ENCODE results near the gene CT55.
"Not testable (repeated sequence)": the region's sequence is repeated elsewhere in the genome, so short reads cannot be mapped to it uniquely, and the experiment has no call there.

Gene CT55

GRCh38 chrX:135170877-135171519 lies at the start of gene CT55:
Gene CT55 (minus strand): TSS chrX:135171398. CDS start chrX:135171171, 227 bp downstream.
- no peak for DNase-seq (ENCODE audit: low read depth)

DNA sequence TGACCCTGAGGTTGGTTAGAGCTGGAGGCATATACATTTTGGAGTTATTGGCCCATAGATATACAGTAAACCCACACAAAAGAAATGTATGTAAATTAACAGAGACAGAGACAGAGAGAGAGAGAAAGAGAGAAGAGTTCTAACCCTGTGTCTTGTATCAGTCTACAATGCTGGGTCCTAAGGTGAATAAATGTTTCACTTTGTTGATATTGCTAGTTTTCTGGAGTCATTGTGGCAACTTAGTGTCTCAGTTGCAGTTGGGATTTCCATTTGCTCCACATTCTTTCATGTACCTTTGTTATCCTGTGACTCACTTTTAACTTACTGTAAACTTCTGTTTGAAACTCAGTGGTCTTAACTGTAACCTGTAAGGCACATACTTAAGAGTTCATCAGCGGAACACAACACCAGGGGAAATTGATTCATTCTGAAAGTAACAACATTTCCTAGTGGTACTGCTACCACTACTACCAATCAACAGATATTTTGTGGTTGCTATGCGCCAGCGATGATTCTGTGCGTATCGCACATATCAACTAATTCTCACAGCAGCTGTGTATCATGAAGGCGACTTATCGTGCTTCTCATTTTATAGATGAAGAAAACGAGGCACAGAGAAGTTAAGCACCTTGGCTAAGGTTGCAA lies 42.1 kb upstream of the CT55 start:
- no peak for DNase-seq (ENCODE audit: low read depth)

DNA sequence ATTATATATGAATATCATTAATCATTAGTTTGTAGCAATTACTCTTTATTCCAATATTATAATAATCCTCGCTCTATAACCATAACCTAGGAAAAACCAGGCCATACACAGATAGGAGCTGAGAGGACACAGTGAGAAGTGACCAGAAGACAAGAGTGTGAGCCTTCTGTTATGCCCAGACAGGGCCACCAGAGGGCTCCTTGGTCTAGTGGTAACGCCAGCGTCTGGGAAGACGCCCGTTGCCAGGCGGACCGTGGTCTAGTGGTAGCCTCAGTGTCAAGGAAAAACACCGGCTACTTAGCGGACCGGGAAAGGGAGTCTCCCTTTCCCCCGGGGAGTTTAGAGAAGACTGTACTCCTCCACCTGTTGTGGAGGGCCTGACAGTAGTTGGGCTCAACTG lies 35.2 kb upstream of the CT55 start:
- not testable (repeated sequence) for DNase-seq (ENCODE audit: low read depth)

DNA sequence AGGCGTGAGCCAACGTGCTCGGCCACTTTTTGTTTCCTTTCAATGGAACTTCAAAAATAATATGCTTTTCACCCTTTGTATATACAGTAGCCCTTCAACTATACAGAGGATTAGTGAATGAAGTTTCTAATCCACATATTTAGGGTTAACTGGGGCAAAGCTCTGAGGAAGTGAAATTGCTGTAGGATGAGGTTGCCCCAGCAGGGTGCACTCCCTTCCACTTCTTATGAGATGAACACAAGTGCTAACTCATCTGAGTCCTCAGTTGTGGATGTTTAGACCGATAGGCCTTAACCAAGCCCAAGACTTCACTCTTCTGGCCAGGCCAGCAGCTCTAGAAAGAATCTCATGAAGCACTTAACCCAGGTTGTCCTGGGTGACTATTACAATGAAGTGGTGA lies 29.1 kb upstream of the CT55 start:
- no peak for DNase-seq (ENCODE audit: low read depth)

- DNase-seq (ENCODE audit: low read depth): no peak
Measured at GRCh38 chrX:135194684-135195083, 23.5 kb upstream of the CT55 start.

GRCh38 chrX:135193740-135194139 lies 22.5 kb upstream of the CT55 start:
- no peak for DNase-seq (ENCODE audit: low read depth)

DNA sequence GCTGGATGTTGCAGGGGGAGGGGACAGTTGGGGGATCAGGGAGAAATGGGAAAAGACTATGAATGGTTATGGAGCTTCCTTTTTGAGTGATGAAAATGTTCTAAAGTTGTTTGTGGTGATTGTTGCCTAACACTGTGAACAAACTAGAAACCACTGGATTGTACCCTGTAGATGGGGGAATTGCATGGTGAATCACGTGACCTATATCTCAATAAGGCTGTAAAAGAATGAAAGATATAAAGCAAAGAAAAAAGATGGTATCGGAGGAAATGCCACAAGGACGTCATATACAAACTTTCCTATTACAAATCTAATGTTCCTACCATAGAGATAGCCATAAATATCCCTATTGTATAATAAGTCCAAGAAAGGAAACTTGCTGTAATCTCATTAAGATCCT lies 20.6 kb upstream of the CT55 start:
- DNase-seq (ENCODE audit: low read depth): no peak

DNA sequence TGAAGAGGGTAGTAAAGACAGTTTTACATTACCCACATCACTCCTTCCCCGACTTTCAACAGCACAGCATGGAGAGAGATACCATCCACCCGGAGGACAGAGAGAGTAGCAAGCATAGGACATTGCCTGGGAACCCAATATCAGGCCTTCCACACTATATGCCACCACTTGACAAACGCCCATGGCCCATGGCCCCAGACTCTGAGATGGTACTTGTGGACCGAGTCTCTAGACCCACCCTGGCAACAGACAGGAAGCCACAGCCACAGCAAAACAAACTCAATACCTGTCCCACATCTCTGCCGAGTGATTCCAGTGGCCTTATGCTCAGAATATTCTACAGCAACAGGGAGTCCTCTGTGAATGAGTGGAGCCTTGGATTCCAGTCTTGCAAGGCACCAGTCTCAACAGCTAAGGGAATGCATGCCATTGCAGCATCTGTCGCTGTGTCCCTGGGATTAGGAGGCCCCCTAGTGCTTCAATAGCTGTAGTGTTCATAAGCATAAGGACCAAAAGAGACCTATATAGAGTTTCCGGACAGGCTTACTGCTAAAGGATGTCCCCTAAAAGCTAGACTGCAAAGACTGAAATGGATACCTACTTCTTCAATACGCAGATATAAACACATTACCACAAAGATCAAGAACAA lies 14.7 kb upstream of the CT55 start:
- peak; percentile 45 for DNase-seq (ENCODE audit: low read depth)

- DNase-seq (ENCODE audit: low read depth): no peak
Measured at GRCh38 chrX:135178636-135179035, 7.4 kb upstream of the CT55 start.

DNA sequence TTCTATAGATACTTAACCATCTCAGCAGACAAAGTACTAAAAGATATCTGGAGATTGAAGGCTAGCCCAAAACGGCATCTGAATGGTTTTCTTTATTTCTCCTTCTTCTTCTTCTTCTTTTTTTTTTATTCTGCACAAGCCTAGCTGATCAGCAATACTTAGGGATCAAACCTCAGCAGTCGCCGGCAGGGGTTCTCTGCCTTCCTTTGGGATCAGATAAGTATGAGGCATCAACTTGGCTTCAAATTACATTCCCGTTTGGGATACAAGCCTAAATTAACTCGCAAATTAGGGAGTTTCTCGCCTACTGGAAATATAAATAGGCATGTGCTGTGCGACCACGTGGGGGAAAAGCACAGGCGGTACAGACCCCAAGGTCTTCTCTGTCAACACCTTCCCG lies 730 bp downstream of the CT55 start:
- DNase-seq (ENCODE audit: low read depth): no peak

DNA sequence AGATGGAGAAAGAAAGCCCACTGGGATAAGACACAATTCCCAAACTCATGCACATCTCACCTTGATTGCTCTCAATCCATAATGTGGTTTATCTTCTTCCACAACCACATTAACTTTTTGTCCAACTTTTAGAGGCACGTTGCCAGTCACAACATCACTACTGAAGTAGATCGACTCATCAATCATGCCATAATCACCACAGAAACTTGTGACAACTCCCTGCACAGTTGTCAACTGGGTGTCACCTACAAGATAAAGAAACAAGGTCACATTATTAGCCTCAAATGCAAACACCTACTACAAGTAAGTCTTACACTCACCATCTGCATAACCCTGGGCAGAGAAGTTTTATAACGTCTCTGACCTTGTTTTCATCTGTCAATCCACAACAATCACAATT lies 1.7 kb downstream of the CT55 start:
- DNase-seq (ENCODE audit: low read depth): not testable (repeated sequence)

- no peak for DNase-seq (ENCODE audit: low read depth)
Measured at GRCh38 chrX:135168486-135168885, 2.7 kb downstream of the CT55 start.

DNA sequence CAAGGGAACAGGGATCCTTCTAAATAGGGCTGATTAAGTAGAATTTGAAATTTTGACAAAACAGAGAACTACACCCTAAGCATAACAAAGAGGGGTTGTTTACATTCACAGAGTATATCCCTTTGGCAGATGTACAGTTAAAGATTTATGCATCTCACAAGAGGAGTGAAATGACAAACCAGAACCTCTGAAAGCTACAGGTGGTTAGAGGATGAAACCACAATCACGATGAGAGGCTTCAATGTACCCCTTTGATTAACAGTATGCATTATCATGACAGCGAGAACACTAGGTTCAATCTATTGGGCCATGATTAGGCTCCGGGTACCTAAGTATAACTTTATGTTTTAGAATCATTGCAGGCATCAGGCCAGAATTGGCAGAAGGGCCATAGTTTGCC lies 16.5 kb downstream of the CT55 start:
- not testable (repeated sequence) for DNase-seq (ENCODE audit: low read depth)

- not testable (repeated sequence) for DNase-seq (ENCODE audit: low read depth)
Measured at GRCh38 chrX:135126145-135126544, 45.1 kb downstream of the CT55 start.

- DNase-seq (ENCODE audit: low read depth): not testable (repeated sequence)
Measured at GRCh38 chrX:135120056-135120576, 51.1 kb downstream of the CT55 start, which contains the start of gene ETDB. Gene ETDB (minus strand): TSS chrX:135120526. CDS start chrX:135119261, 1,265 bp downstream.

GRCh38 chrX:135116064-135116463 lies 55.1 kb downstream of the CT55 start:
- DNase-seq (ENCODE audit: low read depth): not testable (repeated sequence)

GRCh38 chrX:135114392-135114791 lies 56.8 kb downstream of the CT55 start:
- no peak for DNase-seq (ENCODE audit: low read depth)

GRCh38 chrX:135112743-135113142 lies 58.5 kb downstream of the CT55 start:
- DNase-seq (ENCODE audit: low read depth): no peak

- peak; percentile 42 for DNase-seq (ENCODE audit: low read depth)
Measured at GRCh38 chrX:135112096-135112729, 59.0 kb downstream of the CT55 start.

DNA sequence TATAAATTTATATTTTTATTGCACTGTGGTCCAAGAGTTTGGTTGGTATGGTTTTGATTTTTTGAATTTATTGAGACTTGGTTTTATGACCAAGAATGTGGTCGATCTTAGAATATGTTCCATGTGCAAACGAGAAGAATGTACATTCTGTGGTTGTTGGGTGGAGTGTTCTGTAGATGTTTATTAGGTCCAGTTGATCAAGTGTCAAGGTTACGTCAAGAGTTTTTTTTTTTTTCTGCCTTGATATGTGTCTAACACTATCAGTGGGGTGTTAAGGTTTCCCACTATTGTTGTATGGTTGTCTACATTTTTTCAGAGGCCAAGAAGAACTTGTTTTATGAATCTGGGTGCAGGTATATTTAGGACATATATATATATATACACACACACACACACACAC lies 61.6 kb downstream of the CT55 start:
- DNase-seq (ENCODE audit: low read depth): no peak
